Gastrocnemius medialis (tissue), 4 donors: ENCODE data around the gene IGFALS.

Experiments used
- POLR2A ChIP-seq, 2 donors: fragments of 450-650 bp; IDR thresholded peaks; one replicate each; pipeline ENCODE4 v1.6.1; 2017; ENCODE audit warnings: antibody characterized with exemption in 2 of 2, mild to moderate bottlenecking in 2 of 2, moderate library complexity in 2 of 2
- TF ChIP-seq, protein P1 (sequence below), 5 experiments: fragments of 450-650 bp in 3 of 5; fragments of 200-600 bp in 2 of 5; sonication (generic) in 2 of 5; IDR thresholded peaks in 4 of 5; conservative IDR thresholded peaks in 1 of 5; 1 replicate in 4 of 5; 2 replicates in 1 of 5; pipeline ENCODE4 v1.5.1; 2016 to 2019; ENCODE audit warnings: antibody characterized with exemption in 5 of 5, mild to moderate bottlenecking in 3 of 5, moderate library complexity in 3 of 5

DNA sequence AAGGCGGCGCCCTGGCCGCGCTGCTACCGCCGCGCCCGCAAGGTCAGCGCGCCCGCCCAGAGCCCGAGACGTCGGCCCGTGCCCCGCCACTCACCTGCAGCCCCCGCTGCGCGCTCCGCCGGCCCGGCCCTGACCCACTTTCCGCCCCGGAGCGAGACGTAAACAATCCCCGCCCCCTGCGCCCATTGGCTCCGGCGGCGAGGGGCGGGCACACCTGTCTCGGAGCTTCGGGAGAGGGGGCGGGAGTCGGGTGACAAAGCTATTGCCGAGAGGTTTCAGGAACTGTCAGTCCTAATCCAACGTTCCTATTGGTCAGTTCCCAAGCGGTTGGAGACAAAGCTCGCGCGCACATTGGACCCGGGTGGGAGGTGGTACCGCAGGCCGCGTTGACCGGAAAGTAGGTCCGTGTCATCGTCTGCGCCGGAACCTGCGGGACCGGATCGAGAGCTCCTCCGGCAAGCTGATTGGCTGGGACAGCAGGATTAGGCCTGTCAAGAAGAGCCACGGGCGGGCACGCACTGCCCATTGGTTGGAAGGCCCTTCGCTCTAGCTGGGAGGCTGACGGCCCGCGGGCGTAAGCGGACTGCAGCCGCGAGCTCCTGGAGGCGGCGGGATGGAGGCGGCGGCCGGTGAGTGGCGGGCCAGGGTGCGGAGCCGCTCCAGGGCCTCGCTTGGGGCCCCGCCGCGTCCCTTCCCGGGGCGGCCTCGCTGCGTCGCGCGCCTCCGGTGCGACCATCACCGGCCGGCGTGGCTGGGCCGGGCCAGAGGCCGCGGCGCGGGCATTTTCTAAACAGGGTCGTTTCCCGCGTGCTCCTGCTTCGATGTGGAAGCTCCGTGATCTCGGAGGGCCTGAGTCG, 10.9 kb downstream of the IGFALS start, which contains the start of the genes NUBP2 and SPSB3:
- TF ChIP-seq POLR2A (IDR thresholded peaks at IDR 0.05) = peak; percentile 76 to 93
- TF ChIP-seq, protein P1, sequence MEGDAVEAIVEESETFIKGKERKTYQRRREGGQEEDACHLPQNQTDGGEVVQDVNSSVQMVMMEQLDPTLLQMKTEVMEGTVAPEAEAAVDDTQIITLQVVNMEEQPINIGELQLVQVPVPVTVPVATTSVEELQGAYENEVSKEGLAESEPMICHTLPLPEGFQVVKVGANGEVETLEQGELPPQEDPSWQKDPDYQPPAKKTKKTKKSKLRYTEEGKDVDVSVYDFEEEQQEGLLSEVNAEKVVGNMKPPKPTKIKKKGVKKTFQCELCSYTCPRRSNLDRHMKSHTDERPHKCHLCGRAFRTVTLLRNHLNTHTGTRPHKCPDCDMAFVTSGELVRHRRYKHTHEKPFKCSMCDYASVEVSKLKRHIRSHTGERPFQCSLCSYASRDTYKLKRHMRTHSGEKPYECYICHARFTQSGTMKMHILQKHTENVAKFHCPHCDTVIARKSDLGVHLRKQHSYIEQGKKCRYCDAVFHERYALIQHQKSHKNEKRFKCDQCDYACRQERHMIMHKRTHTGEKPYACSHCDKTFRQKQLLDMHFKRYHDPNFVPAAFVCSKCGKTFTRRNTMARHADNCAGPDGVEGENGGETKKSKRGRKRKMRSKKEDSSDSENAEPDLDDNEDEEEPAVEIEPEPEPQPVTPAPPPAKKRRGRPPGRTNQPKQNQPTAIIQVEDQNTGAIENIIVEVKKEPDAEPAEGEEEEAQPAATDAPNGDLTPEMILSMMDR (IDR thresholded peaks at IDR 0.05 in 4 of 5, conservative IDR thresholded peaks at IDR 0.05 in 1 of 5) = peak in 2 of 5 experiments; percentile 20 to 49
